GM19240 (cell line): Measurements from ENCODE around the gene DDX18.

Experiments used
- DNase-seq: peaks from one replicate; pipeline ENCODE4 v3.0.0; 2011; ENCODE audit warnings: low spot score; ENCODE audit not compliant: insufficient read length

The DDX18 gene

DNA sequence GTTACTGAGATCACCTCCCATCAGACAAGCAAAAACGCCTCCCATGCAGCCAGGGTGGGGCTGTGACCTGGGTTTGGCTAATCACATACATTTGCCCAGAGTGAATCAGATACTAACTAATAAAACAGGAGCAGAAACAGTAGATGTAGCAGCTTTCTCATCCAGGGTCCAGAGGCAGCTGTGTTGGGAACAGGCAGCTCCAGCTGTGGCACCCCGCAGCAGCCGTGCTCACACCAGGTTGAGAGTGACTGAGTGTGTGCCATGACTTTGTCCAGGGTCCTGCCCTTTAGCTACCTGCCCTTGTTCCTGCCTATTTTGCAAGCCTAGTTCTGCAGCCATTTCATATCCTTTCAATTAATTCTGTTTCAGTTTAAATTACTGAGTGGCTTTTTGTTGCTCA lies 20.5 kb downstream of the DDX18 start:
- no peak for DNase-seq

DNA sequence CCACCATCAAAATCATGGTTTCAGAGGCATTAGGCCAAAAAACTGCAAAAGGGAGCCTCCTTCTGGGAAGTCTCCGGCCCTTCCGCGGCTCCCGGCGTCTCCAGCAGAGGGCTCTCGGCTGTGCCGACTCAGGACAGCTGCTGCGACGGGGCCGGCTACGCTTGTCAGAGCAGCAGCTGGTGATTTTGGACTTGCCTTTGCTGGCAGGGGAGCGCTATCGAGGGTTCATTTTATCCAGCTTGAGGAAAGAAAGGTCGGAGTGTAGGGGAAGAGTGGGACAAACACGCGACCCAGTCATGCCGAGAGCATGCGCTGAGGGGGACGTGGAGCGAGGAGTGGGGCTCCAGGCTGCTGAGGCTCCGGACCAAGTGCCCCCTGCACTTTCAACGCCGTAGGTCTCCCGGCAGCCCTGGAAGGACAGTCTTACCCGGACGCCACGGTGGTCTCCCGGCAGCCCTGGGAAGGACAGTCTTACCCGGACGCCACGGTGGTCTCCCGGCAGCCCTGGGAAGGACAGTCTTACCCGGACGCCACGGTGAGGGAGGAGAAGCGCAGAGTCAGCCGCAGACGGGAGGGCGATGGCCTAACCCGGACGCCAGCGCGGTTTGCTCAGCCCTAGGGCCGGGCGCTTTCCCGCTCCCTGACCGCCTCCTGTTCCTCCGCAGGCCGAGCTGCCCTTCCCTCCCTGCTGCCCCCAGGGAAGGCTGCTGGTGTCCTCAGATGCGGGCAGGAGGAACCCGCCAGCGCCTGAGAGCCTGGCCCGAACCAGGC lies 21.7 kb downstream of the DDX18 start:
- DNase-seq = no peak

GRCh38 chr2:117845304-117845703 lies 30.8 kb downstream of the DDX18 start:
- no peak for DNase-seq

DNA sequence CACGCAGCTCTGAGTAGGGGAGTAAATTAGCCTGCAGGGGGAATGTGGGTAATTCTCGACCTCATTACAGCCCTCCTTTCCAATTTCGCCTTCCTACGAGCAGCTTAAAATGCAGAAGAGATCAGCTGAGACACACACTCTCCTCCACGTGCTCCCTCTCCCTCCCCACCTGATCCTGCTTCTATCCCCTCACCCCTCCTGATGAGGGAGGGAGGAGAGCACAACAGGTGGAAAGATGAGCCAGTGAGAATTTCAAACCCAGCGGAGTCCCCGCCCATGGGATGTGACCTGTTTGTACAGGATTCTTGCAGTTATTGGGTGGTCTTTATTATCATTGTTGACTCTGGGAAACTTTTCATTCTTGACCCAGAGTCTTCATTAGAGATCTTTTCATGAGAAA lies 35.5 kb downstream of the DDX18 start:
- DNase-seq = no peak

- no peak for DNase-seq
Measured at GRCh38 chr2:117850461-117850860, 36.0 kb downstream of the DDX18 start.

GRCh38 chr2:117851969-117852368 lies 37.5 kb downstream of the DDX18 start:
- DNase-seq = no peak

DNA sequence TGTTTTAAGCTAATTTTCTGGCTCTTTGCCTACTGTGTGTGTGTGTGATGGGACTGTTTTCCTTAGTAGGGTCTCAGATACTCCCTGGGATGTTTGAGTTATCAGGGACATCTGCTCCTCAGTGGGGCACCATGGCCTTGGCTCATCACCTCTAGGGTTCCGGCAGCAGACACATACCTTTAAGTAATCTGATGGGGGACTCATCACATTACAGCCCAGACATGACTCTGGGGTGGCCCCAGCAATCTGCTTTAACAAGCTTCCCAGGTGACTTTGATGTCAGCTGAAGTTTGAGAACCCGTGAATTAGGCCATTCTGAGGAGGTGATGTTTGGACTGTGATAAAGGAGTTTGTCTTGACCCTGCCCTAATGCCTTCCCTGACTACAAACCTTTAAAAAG lies 38.8 kb downstream of the DDX18 start:
- DNase-seq = no peak

GRCh38 chr2:117853873-117854272 lies 39.4 kb downstream of the DDX18 start:
- no peak for DNase-seq

- no peak for DNase-seq
Measured at GRCh38 chr2:117854610-117855009, 40.1 kb downstream of the DDX18 start.

DNA sequence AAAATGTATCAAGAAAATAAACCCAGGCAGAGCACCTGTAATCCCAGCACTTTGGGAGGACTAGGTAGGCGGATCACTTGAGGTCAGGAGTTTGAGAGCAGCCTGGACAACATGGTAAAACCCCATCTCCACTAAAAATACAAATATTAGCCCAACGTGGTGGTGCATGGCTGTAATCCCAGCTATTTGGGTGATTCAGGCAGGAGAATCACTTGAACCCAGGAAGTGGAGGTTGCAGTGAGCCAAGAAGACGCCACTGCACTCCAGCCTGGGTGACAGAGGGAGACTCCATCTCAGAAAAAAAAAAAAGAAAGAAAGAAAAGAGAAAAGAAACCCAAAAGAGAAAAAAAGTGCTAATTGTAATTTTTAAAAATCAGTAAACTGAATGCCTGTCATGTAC lies 41.4 kb downstream of the DDX18 start:
- no peak for DNase-seq

DNA sequence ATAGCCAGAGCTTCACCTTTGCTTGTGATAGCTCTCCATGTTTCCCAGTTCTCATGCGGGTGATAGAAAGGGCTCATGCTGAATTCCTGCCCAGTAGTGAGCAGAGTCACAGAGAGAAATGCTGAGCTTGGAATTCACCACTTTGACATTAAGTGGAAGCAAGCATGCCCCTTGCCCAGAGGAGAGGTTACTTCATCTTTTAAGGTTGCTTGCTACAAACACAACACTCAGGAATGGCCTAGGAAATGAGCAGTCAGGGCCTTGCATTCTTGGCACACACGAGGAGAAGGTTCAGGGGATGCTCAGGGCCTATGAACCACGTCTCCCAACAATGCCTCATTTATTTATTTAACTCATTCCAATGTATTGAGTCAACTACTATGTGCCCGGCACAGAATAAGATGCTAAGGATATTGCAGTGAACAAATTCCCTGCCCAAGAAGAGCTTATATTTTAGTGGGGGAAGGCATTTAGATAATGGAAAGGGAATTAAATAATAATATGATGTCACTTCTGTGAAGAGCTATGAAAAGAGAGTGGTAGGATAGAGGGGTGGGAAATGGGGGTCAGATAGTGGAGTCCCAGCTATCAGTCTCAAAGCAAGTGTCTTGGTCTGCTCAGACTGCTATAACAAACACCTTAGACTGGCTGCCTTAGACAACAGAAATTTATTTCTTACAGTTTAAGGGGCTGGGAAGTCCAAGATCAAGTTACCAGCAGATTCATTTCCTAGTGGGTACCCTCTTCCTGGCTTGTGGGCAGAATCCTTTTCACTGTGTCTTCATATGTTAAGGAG lies 42.1 kb downstream of the DDX18 start:
- no peak for DNase-seq

GRCh38 chr2:117858336-117858735 lies 43.8 kb downstream of the DDX18 start:
- no peak for DNase-seq

GRCh38 chr2:117858892-117859531 lies 44.5 kb downstream of the DDX18 start:
- DNase-seq = no peak

DNA sequence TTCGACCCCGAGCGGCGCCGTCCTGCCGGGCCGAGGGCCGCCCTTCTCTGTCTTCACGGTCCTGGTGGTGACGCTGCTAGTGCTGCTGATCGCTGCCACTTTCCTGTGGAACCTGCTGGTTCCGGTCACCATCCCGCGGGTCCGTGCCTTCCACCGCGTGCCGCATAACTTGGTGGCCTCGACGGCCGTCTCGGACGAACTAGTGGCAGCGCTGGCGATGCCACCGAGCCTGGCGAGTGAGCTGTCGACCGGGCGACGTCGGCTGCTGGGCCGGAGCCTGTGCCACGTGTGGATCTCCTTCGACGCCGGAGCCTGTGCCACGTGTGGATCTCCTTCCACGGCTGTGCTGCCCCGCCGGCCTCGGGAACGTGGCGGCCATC lies 45.0 kb downstream of the DDX18 start:
- no peak for DNase-seq

DNA sequence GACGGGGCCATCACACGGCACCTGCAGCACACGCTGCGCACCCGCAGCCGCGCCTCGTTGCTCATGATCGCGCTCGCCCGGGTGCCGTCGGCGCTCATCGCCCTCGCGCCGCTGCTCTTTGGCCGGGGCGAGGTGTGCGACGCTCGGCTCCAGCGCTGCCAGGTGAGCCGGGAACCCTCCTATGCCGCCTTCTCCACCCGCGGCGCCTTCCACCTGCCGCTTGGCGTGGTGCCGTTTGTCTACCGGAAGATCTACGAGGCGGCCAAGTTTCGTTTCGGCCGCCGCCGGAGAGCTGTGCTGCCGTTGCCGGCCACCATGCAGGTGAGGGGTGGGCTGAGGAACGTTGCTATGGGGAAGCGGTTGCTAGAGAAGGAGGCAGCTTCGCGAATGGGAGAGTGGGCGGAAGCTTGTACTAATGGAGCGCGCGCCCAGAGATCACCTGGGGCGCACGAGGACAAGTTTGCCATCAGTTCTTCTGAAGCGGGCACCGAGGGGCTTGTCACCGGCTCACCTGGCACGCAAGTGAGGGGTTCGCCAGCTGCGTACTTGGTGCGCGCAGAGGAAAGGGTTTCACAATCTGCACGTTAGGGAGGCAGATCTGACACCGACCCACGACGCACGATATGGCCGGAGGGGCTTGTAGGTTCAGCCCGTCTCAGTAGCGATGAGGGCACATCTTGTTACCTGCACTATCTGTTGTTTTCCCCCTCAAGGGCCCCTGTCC lies 45.6 kb downstream of the DDX18 start:
- no peak for DNase-seq

GRCh38 chr2:117862459-117862858 lies 48.0 kb downstream of the DDX18 start:
- no peak for DNase-seq

DNA sequence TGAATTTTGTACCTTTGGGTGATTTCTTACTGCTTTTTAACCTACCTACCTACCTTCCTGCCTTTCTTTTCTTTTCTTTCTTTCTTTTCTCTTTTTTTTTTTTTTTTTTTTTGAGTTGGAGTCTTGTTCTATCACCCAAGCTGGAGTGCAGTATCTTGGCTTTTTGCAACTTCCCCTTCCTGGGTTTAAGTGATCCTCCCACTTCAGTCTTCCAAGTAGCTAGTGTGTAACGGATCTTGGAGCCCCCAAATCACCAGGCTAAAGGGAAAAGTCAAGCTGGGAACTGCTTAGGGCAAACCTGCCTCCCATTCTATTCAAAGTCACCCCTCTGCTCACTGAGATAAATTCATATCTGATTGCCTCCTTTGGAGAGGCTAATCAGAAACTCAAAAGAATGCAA lies 61.3 kb downstream of the DDX18 start:
- DNase-seq = no peak

DNA sequence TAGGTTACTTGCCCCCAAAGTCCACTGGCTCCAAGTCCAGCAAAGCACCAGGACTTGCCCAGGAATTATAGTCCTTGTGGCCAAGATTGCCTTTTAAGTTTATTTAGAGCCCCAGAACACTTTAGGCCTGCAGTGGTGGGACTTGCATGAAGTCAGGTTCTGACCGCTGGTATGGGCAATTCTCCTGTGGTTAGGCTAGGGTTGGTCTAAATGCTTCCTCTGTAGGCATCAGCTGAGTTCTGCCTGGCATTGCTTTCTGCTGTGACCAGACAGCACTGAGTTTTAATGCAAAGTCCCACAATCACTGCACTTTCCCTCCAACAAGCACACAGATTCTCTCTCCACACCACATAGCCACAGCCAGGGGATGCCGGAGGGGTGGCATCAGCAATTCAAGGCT lies 64.5 kb downstream of the DDX18 start:
- no peak for DNase-seq
